HG02884 (cell line): ENCODE data around the gene KRT1.
"Not testable (repeated sequence)": the region's sequence is repeated elsewhere in the genome, so short reads cannot be mapped to it uniquely, and the experiment has no call there.

Source experiments
- ATAC-seq: cut with Tn5 transposase; IDR thresholded peaks from one replicate; pipeline ENCODE4 v1.9.1; 2021; ENCODE audit warnings: mild to moderate bottlenecking, moderate library complexity; ENCODE audit not compliant: unreplicated experiment

Gene KRT1

GRCh38 chr12:52683575-52684300 lies 3.5 kb upstream of the KRT1 start:
- no peak for ATAC-seq

- ATAC-seq: no peak
Observed at GRCh38 chr12:52682938-52683574, 2.8 kb upstream of the KRT1 start.

GRCh38 chr12:52682381-52682660 lies 2.1 kb upstream of the KRT1 start:
- ATAC-seq: no peak

DNA sequence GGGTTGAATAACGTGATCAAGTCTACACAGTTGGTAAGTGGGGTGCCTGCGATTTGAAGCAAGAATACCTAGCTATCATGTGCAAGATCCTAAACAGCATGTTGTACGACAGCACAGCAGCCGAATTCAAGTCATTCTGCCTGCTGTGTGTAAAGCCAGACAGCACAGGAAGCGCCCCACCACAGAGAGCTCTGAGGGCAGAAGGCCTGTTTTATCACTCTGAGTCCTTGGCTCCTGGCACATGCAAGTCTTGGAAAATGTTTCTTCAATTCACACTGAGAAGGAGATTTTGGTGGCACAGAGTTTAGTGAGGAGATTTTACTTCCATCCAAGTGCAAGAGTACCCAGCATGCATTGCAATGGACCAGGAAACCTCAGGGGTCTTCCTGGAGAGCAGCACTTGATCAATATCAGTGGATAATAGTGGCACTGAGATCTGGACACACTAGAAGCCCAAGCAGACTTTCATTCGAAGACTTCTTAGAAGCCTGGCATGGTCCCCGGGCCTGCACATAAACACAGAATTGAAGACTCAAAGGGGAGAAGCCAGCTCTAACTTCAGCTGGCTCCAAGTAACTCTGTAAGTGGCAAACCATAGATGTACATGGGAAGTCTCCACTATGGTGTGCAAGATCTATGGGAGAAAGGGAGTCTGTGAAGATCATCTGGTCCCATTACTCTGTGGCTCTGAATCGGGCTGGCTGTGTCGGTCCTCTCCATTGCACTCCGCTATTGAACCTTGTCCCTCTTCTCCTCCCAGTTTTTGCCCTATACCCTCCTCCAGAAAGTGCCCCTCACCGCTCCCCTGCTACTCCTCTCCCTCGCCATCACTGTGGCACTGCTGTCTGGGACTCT lies 1.5 kb upstream of the KRT1 start:
- ATAC-seq: no peak

DNA sequence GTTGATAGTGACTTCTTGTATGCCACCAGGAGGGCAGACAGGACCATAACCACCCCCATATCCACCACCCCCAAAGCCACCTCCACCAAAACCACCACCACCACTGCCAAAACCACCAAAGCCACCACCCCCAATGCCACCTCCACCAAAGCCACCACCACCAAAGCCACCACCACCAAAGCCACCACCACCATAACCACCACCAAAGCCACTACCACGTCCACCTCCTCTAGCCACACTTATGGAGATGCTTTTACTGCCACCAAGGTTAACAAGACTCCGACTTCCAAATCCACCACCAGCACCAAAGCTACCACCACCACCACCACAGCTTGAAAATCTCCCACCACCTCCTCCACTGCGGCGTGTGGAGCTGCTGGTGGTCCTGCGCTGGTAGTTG lies 332 bp downstream of the KRT1 start:
- ATAC-seq: no peak

GRCh38 chr12:52677671-52678070 lies 2.5 kb downstream of the KRT1 start:
- ATAC-seq: no peak

DNA sequence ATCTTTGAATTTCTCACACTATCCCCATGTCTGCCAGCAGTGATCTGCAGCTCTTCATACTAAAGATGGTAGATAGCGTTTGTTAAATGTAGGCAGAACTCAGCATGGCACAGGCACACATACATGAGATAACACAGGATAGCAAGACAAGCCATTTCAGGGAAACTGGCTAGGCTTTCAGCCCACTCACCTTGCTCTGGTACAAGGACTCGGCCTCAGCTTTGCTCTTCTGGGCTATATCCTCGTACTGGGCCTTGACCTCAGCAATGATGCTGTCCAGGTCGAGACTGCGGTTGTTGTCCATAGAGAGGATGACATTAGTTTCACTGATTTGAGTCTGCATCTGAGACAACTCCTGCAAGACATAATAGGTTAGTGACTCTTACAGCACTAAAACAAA lies 3.1 kb downstream of the KRT1 start:
- ATAC-seq: no peak

DNA sequence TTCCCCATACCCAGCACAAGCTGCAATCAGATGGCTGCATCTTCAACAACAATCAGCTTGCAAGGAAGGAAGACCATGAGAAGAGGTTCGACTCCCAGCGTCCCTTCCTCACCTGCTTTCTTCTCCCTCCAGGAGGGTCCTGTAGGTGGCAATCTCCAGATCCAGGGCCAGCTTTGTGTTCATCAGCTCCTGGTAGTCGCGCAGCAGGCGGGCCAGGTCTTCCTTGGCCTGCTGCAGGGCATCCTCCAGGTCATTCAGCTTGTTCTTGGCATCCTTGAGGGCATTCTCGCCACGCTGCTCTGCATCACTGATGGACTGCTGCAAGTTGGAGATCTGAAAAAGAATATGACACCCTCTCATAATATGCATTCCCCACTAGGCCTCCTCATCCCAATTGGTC lies 4.0 kb downstream of the KRT1 start:
- no peak for ATAC-seq

GRCh38 chr12:52675301-52675701 lies 4.9 kb downstream of the KRT1 start:
- ATAC-seq: no peak

DNA sequence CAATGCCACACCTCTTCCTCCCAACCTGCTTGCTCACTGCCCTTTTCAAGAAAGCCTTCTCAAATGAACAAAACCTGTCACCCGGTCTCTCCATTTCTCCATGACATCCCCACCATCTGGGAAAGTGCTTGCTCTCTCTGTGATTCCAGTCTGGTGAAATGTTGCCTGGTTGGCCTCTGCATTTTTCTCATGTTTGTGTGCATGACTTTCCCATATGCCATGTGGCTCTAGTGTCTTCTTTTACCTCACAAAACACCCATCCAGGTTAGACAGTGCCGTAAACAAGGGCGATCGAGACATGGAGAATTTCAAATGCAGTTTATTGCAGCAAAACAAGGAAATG lies 5.8 kb downstream of the KRT1 start:
- ATAC-seq: no peak

- no peak for ATAC-seq
Observed at GRCh38 chr12:52673713-52674432, 6.3 kb downstream of the KRT1 start.

DNA sequence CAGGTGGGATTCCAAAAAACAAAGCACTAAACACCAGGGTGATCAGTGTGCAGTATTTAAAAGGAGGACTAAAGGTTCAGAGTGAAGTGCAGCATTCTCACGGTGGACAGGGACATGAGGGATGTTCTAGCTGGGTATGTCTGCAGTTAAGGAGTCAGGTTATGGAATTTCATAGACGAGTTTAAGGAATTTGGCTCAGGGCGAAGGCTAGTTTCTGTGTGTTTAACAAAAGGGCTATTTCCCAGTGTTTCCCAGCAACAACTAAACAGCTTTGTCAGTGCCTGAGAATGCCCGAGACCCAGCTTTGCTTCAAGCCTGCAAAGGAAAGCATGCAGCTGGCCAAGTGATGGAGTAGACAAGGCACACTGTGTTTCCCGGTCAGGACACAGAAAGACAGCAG lies 7.0 kb downstream of the KRT1 start:
- ATAC-seq: no peak

- no peak for ATAC-seq
Observed at GRCh38 chr12:52672321-52672933, 7.8 kb downstream of the KRT1 start.

DNA sequence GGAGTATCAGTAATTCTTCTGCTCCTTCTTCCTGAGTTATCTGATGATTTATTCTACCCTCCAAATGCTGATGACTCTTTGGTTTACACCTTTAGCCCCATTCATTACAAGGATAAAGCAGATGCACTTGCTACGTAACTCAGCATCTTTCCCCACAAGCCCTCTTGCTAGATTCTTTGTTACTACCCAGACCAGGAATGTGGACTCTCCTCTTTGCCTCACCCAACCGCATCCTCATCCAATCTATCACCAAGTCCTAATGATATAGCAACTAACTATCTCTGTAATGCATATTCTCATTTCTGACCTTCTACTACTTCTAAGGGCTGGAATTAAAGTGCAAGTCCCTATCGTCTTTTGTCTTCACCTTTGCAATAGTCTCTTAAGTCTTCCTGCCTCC lies 9.2 kb downstream of the KRT1 start:
- ATAC-seq: no peak

DNA sequence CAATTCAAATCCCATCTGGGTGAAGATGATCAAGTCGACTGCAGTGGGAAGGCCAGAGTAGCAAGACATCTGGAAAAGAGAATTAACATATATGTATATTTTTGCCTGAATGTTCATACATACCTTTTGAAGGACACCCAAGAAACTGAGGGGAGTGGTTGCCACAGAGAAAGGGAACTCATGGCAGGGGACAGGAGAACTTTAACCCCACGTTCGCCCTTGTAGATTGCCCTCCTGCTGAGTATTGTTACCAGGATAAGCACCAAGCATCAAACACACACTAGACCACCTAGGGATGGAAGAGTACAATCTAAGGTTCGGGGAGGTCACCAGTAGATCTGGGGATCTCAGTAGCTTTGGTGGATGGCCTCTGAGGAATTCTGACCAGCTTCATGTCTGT lies 9.7 kb downstream of the KRT1 start:
- ATAC-seq: no peak

DNA sequence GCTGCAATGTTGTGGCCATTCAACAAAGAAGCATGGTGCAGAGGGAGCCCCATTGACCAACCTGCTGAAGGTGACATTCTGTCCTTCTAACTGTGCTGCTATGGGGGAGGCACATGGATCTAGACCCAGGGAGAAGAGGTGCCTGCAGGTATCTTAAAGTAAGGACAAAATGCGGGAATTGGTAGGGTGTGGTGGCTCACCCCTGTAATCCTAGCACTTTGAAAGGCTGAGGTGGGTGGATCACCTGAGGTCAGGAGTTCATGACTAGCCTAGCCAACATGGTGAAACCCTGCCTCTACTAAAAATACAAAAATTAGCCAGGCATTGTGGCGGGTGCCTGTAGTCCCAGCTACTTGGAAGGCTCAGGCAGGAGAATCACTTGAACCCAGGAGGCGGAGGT lies 10.3 kb downstream of the KRT1 start:
- not testable (repeated sequence) for ATAC-seq

DNA sequence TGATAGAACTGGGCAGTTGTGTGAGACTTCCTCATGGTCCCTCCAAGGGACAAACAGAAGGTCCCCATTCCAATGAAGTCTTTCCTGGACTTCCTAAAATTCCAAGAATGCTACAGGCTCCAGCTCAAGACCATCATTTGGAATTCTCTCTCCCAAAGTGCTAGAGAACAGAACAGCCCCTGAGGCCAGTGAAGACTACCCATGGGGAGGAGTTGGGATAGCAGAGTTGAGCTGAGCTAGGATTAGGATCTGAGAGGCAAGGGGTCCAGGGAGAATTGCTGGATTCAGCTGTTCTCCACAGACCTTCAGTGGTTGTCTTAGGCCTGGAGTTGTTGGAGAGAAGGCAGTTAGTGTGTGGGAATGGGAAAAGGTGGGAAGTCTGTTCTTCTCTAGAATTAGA lies 10.8 kb downstream of the KRT1 start:
- no peak for ATAC-seq

DNA sequence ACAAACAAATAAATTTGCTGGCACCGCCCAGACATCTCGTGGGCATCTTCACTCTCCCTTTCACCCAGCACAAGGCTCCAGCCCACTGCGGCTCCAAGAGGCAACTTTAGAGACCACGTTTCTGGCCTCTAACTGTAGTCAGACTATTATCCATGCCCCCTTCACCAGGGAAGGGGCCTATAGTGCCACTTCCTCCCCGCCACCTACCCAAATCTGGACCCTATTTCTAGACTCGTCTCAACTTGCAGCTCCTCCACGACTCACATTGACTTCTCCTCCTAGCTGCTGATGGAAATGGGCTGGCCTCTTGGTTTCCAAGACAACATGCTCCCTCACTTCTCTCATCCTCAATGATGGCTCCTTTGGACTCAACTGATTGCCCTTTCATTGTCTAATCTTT lies 12.3 kb downstream of the KRT1 start:
- ATAC-seq: no peak

DNA sequence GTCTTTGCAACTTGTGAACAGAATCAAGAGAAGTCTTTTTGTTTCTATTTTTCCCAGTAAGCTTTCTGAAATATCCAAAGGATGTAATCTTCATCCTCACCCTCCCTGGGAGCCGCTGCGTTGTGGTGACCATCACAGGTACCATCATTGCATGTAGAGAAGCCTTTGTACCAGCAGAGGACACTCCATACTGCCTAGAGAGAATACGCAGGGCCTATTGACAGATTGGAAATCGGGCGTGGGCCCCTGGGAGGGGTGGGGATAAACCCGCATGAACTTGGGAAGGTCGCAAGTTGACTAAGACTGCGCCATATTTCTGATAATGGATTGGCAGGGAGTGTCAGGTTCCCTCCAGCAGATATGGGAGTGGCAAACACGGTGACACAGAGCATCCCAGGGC lies 12.7 kb downstream of the KRT1 start:
- no peak for ATAC-seq

GRCh38 chr12:52666471-52666870 lies 13.7 kb downstream of the KRT1 start:
- no peak for ATAC-seq

DNA sequence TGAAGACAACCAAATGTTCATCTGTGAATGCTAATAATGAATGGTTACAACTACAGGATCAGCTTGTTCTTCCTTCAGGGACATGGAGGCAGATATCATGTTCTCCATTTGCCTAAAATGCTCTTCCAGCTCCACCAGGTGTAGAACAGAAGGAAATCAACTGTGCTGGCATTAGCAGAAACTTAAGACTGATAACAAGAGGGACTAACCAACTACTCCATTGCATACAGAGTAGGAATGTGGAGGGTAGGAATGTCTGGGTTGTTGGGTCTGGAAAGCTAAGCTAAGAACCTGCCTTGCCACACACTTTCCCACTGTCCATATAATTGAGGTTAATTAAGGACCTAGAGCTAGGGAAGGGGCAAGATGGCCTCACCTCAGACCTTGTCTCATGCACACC lies 16.8 kb downstream of the KRT1 start:
- ATAC-seq: no peak
